ENCODE measurements around the gene LYRM4.
A peak's percentile ranks its signal among the peaks of the same experiment; 100 is the strongest.

The LYRM4 gene

GRCh38 chr6:5260661-5261544, at the start of gene LYRM4, which contains the start of gene FARS2:
Gene LYRM4 (minus strand): TSS chr6:5260950. CDS start chr6:5260733, 217 bp downstream.
Gene FARS2 (plus strand): TSS chr6:5261513.
- peak; percentile 92 for DNase-seq

- no peak for DNase-seq
Observed at GRCh38 chr6:5308066-5308465, 47.3 kb upstream of the LYRM4 start.

GRCh38 chr6:5307058-5307457, 46.3 kb upstream of the LYRM4 start:
- no peak for DNase-seq

GRCh38 chr6:5305968-5306626, 45.3 kb upstream of the LYRM4 start:
- no peak for DNase-seq

GRCh38 chr6:5303682-5304081, 42.9 kb upstream of the LYRM4 start:
- DNase-seq: no peak

- no peak for DNase-seq
Observed at GRCh38 chr6:5302995-5303622, 42.4 kb upstream of the LYRM4 start.

- no peak for DNase-seq
Observed at GRCh38 chr6:5302220-5302946, 41.6 kb upstream of the LYRM4 start.

- DNase-seq: no peak
Observed at GRCh38 chr6:5300206-5300764, 39.5 kb upstream of the LYRM4 start.

GRCh38 chr6:5295623-5296022, 34.9 kb upstream of the LYRM4 start:
- no peak for DNase-seq

GRCh38 chr6:5294392-5295211, 33.9 kb upstream of the LYRM4 start:
- DNase-seq: no peak

GRCh38 chr6:5293692-5294091, 32.9 kb upstream of the LYRM4 start:
- DNase-seq: no peak

- no peak for DNase-seq
Observed at GRCh38 chr6:5292154-5292553, 31.4 kb upstream of the LYRM4 start.

GRCh38 chr6:5290500-5290899, 29.8 kb upstream of the LYRM4 start:
- no peak for DNase-seq

GRCh38 chr6:5290097-5290496, 29.3 kb upstream of the LYRM4 start:
- DNase-seq: no peak

- no peak for DNase-seq
Observed at GRCh38 chr6:5287966-5288297, 27.2 kb upstream of the LYRM4 start.

GRCh38 chr6:5287205-5287965, 26.6 kb upstream of the LYRM4 start:
- no peak for DNase-seq

- no peak for DNase-seq
Observed at GRCh38 chr6:5286780-5287179, 26.0 kb upstream of the LYRM4 start.

GRCh38 chr6:5285526-5285925, 24.8 kb upstream of the LYRM4 start:
- DNase-seq: no peak

- DNase-seq: no peak
Observed at GRCh38 chr6:5285081-5285480, 24.3 kb upstream of the LYRM4 start.

- no peak for DNase-seq
Observed at GRCh38 chr6:5282191-5282623, 21.5 kb upstream of the LYRM4 start.

- DNase-seq: no peak
Observed at GRCh38 chr6:5280920-5281319, 20.2 kb upstream of the LYRM4 start.
